ENCODE data around the gene KIAA0513.
"Not testable (repeated sequence)": the region's sequence is repeated elsewhere in the genome, so short reads cannot be mapped to it uniquely, and the experiment has no call there.

Gene KIAA0513

GRCh38 chr16:85051683-85052082, 24.1 kb downstream of the KIAA0513 start:
- no peak for FAIRE-seq

GRCh38 chr16:85052536-85052935, 24.9 kb downstream of the KIAA0513 start:
- FAIRE-seq, result no peak

GRCh38 chr16:85054321-85054720, 26.7 kb downstream of the KIAA0513 start:
- FAIRE-seq, result not testable (repeated sequence)

- FAIRE-seq, result no peak
Measured at GRCh38 chr16:85054948-85055492, 27.4 kb downstream of the KIAA0513 start.

- FAIRE-seq, result no peak
Measured at GRCh38 chr16:85055493-85056210, 28.1 kb downstream of the KIAA0513 start.

GRCh38 chr16:85056211-85056748, 28.7 kb downstream of the KIAA0513 start:
- FAIRE-seq, result no peak

GRCh38 chr16:85057212-85057889, 29.8 kb downstream of the KIAA0513 start:
- FAIRE-seq, result no peak

- no peak for FAIRE-seq
Measured at GRCh38 chr16:85057948-85058347, 30.4 kb downstream of the KIAA0513 start.

- no peak for FAIRE-seq
Measured at GRCh38 chr16:85058909-85059308, 31.3 kb downstream of the KIAA0513 start.

GRCh38 chr16:85061566-85061965, 34.0 kb downstream of the KIAA0513 start:
- FAIRE-seq, result no peak

GRCh38 chr16:85062323-85062722, 34.7 kb downstream of the KIAA0513 start:
- FAIRE-seq, result no peak

- no peak for FAIRE-seq
Measured at GRCh38 chr16:85062845-85063244, 35.2 kb downstream of the KIAA0513 start.

GRCh38 chr16:85064186-85064585, 36.6 kb downstream of the KIAA0513 start:
- FAIRE-seq, result no peak

GRCh38 chr16:85065099-85065498, 37.5 kb downstream of the KIAA0513 start:
- no peak for FAIRE-seq

GRCh38 chr16:85066346-85066885, 38.8 kb downstream of the KIAA0513 start:
- FAIRE-seq, result no peak

GRCh38 chr16:85067024-85067423, 39.4 kb downstream of the KIAA0513 start:
- FAIRE-seq, result no peak

GRCh38 chr16:85067426-85067825, 39.8 kb downstream of the KIAA0513 start:
- FAIRE-seq, result no peak

- FAIRE-seq, result no peak
Measured at GRCh38 chr16:85068746-85069145, 41.2 kb downstream of the KIAA0513 start.

GRCh38 chr16:85069171-85069570, 41.6 kb downstream of the KIAA0513 start:
- no peak for FAIRE-seq

GRCh38 chr16:85072076-85072860, 44.7 kb downstream of the KIAA0513 start:
- FAIRE-seq, result no peak

GRCh38 chr16:85072947-85073346, 45.4 kb downstream of the KIAA0513 start:
- no peak for FAIRE-seq

- no peak for FAIRE-seq
Measured at GRCh38 chr16:85074225-85074914, 46.8 kb downstream of the KIAA0513 start.
